ENCODE measurements around the gene JARID2. TPM values are rescaled to one million over a fixed set of nuclear protein-coding genes. Genes with fewer than 3 reads are reported as not detected.
"Not testable (repeated sequence)": the region's sequence is repeated elsewhere in the genome, so short reads cannot be mapped to it uniquely, and the experiment has no call there.

Gene JARID2
- total RNA-seq, 4 donors from 2014 or later = 20.0 to 29.4 (median 23.9) TPM

GRCh38 chr6:15285682-15286294, 39.9 kb downstream of the JARID2 start:
- DNase-seq (ENCODE audit: low spot score in 2 of 2) = no peak
- no peaks in the 10 kb centered on the region for H3K27me3 ChIP-seq
- TF ChIP-seq POLR2A (IDR thresholded peaks at IDR 0.05) (no peak), POLR2AphosphoS5 (IDR thresholded peaks at IDR 0.05) (no peak), CTCF (IDR thresholded peaks at IDR 0.05) (no peak), EP300 (IDR thresholded peaks at IDR 0.05) (no peak)
- WGBS = 91% methylated on average over 3 of the region's 3 CpGs
- H3K27ac ChIP-seq = no peak overlapping the region
- no peaks in the 10 kb centered on the region for H3K36me3 ChIP-seq
- H3K9me3 ChIP-seq = no peaks in the 10 kb centered on the region
- peaks cover 23% of the 10 kb centered on the region for H3K4me1 ChIP-seq
- H3K4me3 ChIP-seq = no peak overlapping the region

- no peak for DNase-seq (ENCODE audit: low spot score in 2 of 2)
- TF ChIP-seq CTCF (IDR thresholded peaks at IDR 0.05) (no peak), POLR2A (IDR thresholded peaks at IDR 0.05) (no peak), POLR2AphosphoS5 (IDR thresholded peaks at IDR 0.05) (no peak), EP300 (IDR thresholded peaks at IDR 0.05) (no peak)
- no peaks in the 10 kb centered on the region for H3K27me3 ChIP-seq
- H3K4me1 ChIP-seq = peaks cover 11% of the 10 kb centered on the region
- no peaks in the 10 kb centered on the region for H3K9me3 ChIP-seq
- WGBS = 79% methylated on average over 6 of the region's 6 CpGs
- no peaks in the 10 kb centered on the region for H3K36me3 ChIP-seq
- H3K4me3 ChIP-seq = no peak overlapping the region
- no peak overlapping the region for H3K27ac ChIP-seq
Observed at GRCh38 chr6:15287670-15288375, 42.0 kb downstream of the JARID2 start.

GRCh38 chr6:15288856-15289255, 43.0 kb downstream of the JARID2 start:
- no peak for DNase-seq (ENCODE audit: low spot score in 2 of 2)
- Histone ChIP-seq H3K4me1 (peaks cover 11% of the 10 kb centered on the region), H3K27ac (no peak overlapping the region), H3K9me3 (no peaks in the 10 kb centered on the region), H3K36me3 (no peaks in the 10 kb centered on the region), H3K27me3 (no peaks in the 10 kb centered on the region), H3K4me3 (no peak overlapping the region)
- WGBS = 95% methylated on average over 8 of the region's 8 CpGs
- TF ChIP-seq POLR2A (IDR thresholded peaks at IDR 0.05) = no peak

GRCh38 chr6:15289456-15289855, 43.6 kb downstream of the JARID2 start:
- not testable (repeated sequence) for H3K27me3 ChIP-seq; H3K36me3 ChIP-seq; H3K9me3 ChIP-seq; H3K4me3 ChIP-seq; DNase-seq (ENCODE audit: low spot score in 2 of 2); H3K27ac ChIP-seq
- H3K4me1 ChIP-seq = peaks cover 13% of the 10 kb centered on the region
- 77% methylated on average over 7 of the region's 7 CpGs for WGBS

- WGBS = 87% methylated on average over 2 of the region's 2 CpGs
- no peak for TF ChIP-seq CTCF (IDR thresholded peaks at IDR 0.05)
- no peak for TF ChIP-seq EP300 (IDR thresholded peaks at IDR 0.05)
- TF ChIP-seq POLR2A (IDR thresholded peaks at IDR 0.05) = no peak
- no peak for TF ChIP-seq POLR2AphosphoS5 (IDR thresholded peaks at IDR 0.05)
- Histone ChIP-seq H3K9me3 (no peaks in the 10 kb centered on the region), H3K27ac (no peak overlapping the region), H3K36me3 (no peaks in the 10 kb centered on the region), H3K4me1 (peaks cover 13% of the 10 kb centered on the region), H3K4me3 (no peak overlapping the region), H3K27me3 (no peaks in the 10 kb centered on the region)
- DNase-seq (ENCODE audit: low spot score in 2 of 2) = no peak
Observed at GRCh38 chr6:15290067-15290680, 44.3 kb downstream of the JARID2 start.

GRCh38 chr6:15290962-15291704, 45.3 kb downstream of the JARID2 start:
- Histone ChIP-seq H3K4me3 (no peak overlapping the region), H3K27me3 (no peaks in the 10 kb centered on the region), H3K36me3 (no peaks in the 10 kb centered on the region), H3K4me1 (peaks cover 13% of the 10 kb centered on the region), H3K27ac (no peak overlapping the region), H3K9me3 (no peaks in the 10 kb centered on the region)
- DNase-seq (ENCODE audit: low spot score in 2 of 2) = no peak
- WGBS = 88% methylated on average over 13 of the region's 13 CpGs
- no peak for TF ChIP-seq POLR2AphosphoS5 (IDR thresholded peaks at IDR 0.05)
- no peak for TF ChIP-seq POLR2A (IDR thresholded peaks at IDR 0.05)
- TF ChIP-seq EP300 (IDR thresholded peaks at IDR 0.05) = no peak
- TF ChIP-seq CTCF (IDR thresholded peaks at IDR 0.05) = no peak

Measured in suprapubic skin (tissue), 4 donors.